ENCODE measurements around the gene NFU1. TPM values are rescaled to one million over a fixed set of nuclear protein-coding genes. Genes with fewer than 3 reads are reported as not detected.

The NFU1 gene
- total RNA-seq, 1 donor from 2014 or later = 50.7 TPM

- peak; percentile 75 for TF ChIP-seq CTCF (IDR thresholded peaks at IDR 0.05; ENCODE audit: unreplicated experiment)
- Mint-ChIP-seq H3K4me3 (ENCODE audit: unreplicated experiment) (no peak overlapping the region), H3K27me3 (ENCODE audit: unreplicated experiment) (peaks cover 1% of the 10 kb centered on the region), H3K36me3 (ENCODE audit: low read depth, unreplicated experiment) (peaks cover 6% of the 10 kb centered on the region), H3K27ac (ENCODE audit: unreplicated experiment) (no peak overlapping the region), H3K4me1 (ENCODE audit: unreplicated experiment) (peaks cover 3% of the 10 kb centered on the region), H3K9me3 (ENCODE audit: unreplicated experiment) (no peaks in the 10 kb centered on the region)
- DNase-seq (ENCODE audit: low spot score) = peak; percentile 28
Measured at GRCh38 chr2:69375494-69376353, 61.5 kb downstream of the NFU1 start.

- H3K4me1 Mint-ChIP-seq (ENCODE audit: unreplicated experiment) = no peaks in the 10 kb centered on the region
- peaks cover 19% of the 10 kb centered on the region for H3K36me3 Mint-ChIP-seq (ENCODE audit: low read depth, unreplicated experiment)
- H3K4me3 Mint-ChIP-seq (ENCODE audit: unreplicated experiment) = no peak overlapping the region
- TF ChIP-seq CTCF (IDR thresholded peaks at IDR 0.05; ENCODE audit: unreplicated experiment) = no peak
- H3K27ac Mint-ChIP-seq (ENCODE audit: unreplicated experiment) = no peak overlapping the region
- no peaks in the 10 kb centered on the region for H3K9me3 Mint-ChIP-seq (ENCODE audit: unreplicated experiment)
- no peak for DNase-seq (ENCODE audit: low spot score)
- peaks cover 1% of the 10 kb centered on the region for H3K27me3 Mint-ChIP-seq (ENCODE audit: unreplicated experiment)
Measured at GRCh38 chr2:69372767-69373166, 64.5 kb downstream of the NFU1 start.

- Mint-ChIP-seq H3K4me3 (ENCODE audit: unreplicated experiment) (no peak overlapping the region), H3K27me3 (ENCODE audit: unreplicated experiment) (no peaks in the 10 kb centered on the region), H3K9me3 (ENCODE audit: unreplicated experiment) (no peaks in the 10 kb centered on the region), H3K4me1 (ENCODE audit: unreplicated experiment) (no peaks in the 10 kb centered on the region), H3K27ac (ENCODE audit: unreplicated experiment) (no peak overlapping the region), H3K36me3 (ENCODE audit: low read depth, unreplicated experiment) (peaks cover 29% of the 10 kb centered on the region)
- no peak for DNase-seq (ENCODE audit: low spot score)
- TF ChIP-seq CTCF (IDR thresholded peaks at IDR 0.05; ENCODE audit: unreplicated experiment) = no peak
Measured at GRCh38 chr2:69369802-69370201, 67.4 kb downstream of the NFU1 start.

GRCh38 chr2:69368588-69368987, 68.6 kb downstream of the NFU1 start:
- peaks cover 29% of the 10 kb centered on the region for H3K36me3 Mint-ChIP-seq (ENCODE audit: low read depth, unreplicated experiment)
- no peak for DNase-seq (ENCODE audit: low spot score)
- no peaks in the 10 kb centered on the region for H3K9me3 Mint-ChIP-seq (ENCODE audit: unreplicated experiment)
- H3K4me3 Mint-ChIP-seq (ENCODE audit: unreplicated experiment) = peak overlapping the region; percentile 21
- H3K27me3 Mint-ChIP-seq (ENCODE audit: unreplicated experiment) = no peaks in the 10 kb centered on the region
- no peak overlapping the region for H3K27ac Mint-ChIP-seq (ENCODE audit: unreplicated experiment)
- no peak for TF ChIP-seq CTCF (IDR thresholded peaks at IDR 0.05; ENCODE audit: unreplicated experiment)
- no peaks in the 10 kb centered on the region for H3K4me1 Mint-ChIP-seq (ENCODE audit: unreplicated experiment)

GRCh38 chr2:69359371-69359770, 77.9 kb downstream of the NFU1 start:
- Mint-ChIP-seq H3K27me3 (ENCODE audit: unreplicated experiment) (no peaks in the 10 kb centered on the region), H3K4me3 (ENCODE audit: unreplicated experiment) (no peak overlapping the region), H3K36me3 (ENCODE audit: low read depth, unreplicated experiment) (peaks cover 22% of the 10 kb centered on the region), H3K4me1 (ENCODE audit: unreplicated experiment) (peaks cover 8% of the 10 kb centered on the region), H3K27ac (ENCODE audit: unreplicated experiment) (no peak overlapping the region), H3K9me3 (ENCODE audit: unreplicated experiment) (no peaks in the 10 kb centered on the region)
- no peak for DNase-seq (ENCODE audit: low spot score)
- TF ChIP-seq CTCF (IDR thresholded peaks at IDR 0.05; ENCODE audit: unreplicated experiment) = no peak
